HT-29 (cell line): ENCODE measurements around the gene GLT6D1. TPM values are rescaled to one million over a fixed set of nuclear protein-coding genes. Genes with fewer than 3 reads are reported as not detected.

Source experiments
- DNase-seq: peaks from one replicate; pipeline ENCODE4 v3.0.0-alpha.2; 2015; ENCODE audit warnings: low spot score
- total RNA-seq: library from RNA; depleted of rRNA; stranded (reverse); fragments of >200 nt; shearing (Covaris generic); gene quantifications from 2 replicates; pipeline ENCODE4 v1.2.3, GENCODE V29; 2014

Gene GLT6D1
- total RNA-seq, 1 experiment from 2014 or later: not detected

- no peak for DNase-seq
Measured at GRCh38 chr9:135624282-135624681, 15.1 kb downstream of the GLT6D1 start.

GRCh38 chr9:135622415-135623020, 16.8 kb downstream of the GLT6D1 start:
- no peak for DNase-seq

- DNase-seq: no peak
Measured at GRCh38 chr9:135620558-135620957, 18.8 kb downstream of the GLT6D1 start.

- no peak for DNase-seq
Measured at GRCh38 chr9:135619599-135619886, 19.8 kb downstream of the GLT6D1 start.

GRCh38 chr9:135618866-135619598, 20.3 kb downstream of the GLT6D1 start:
- DNase-seq: no peak

GRCh38 chr9:135617991-135618411, 21.3 kb downstream of the GLT6D1 start:
- no peak for DNase-seq

- DNase-seq: no peak
Measured at GRCh38 chr9:135617538-135617900, 21.8 kb downstream of the GLT6D1 start.

- no peak for DNase-seq
Measured at GRCh38 chr9:135616619-135617537, 22.5 kb downstream of the GLT6D1 start.

- no peak for DNase-seq
Measured at GRCh38 chr9:135615666-135616618, 23.4 kb downstream of the GLT6D1 start.

GRCh38 chr9:135614821-135615665, 24.3 kb downstream of the GLT6D1 start:
- no peak for DNase-seq

- no peak for DNase-seq
Measured at GRCh38 chr9:135613946-135614805, 25.2 kb downstream of the GLT6D1 start.

- DNase-seq: no peak
Measured at GRCh38 chr9:135612981-135613910, 26.1 kb downstream of the GLT6D1 start.

- no peak for DNase-seq
Measured at GRCh38 chr9:135612437-135612836, 26.9 kb downstream of the GLT6D1 start.

- DNase-seq: no peak
Measured at GRCh38 chr9:135611875-135612209, 27.5 kb downstream of the GLT6D1 start.

- no peak for DNase-seq
Measured at GRCh38 chr9:135611142-135611874, 28.0 kb downstream of the GLT6D1 start.

- no peak for DNase-seq
Measured at GRCh38 chr9:135610290-135611141, 28.8 kb downstream of the GLT6D1 start.
